GM18511 (cell line): ENCODE data around the gene SLC22A6.

Source experiments
- ATAC-seq: cut with Tn5 transposase; IDR thresholded peaks from one replicate; pipeline ENCODE4 v1.9.1; 2021; ENCODE audit warnings: mild to moderate bottlenecking, moderate library complexity; ENCODE audit not compliant: unreplicated experiment

The SLC22A6 gene

GRCh38 chr11:62933750-62934495 lies 50.8 kb downstream of the SLC22A6 start:
- ATAC-seq, result no peak

GRCh38 chr11:62933285-62933684 lies 51.5 kb downstream of the SLC22A6 start:
- no peak for ATAC-seq

GRCh38 chr11:62931499-62932278 lies 53.1 kb downstream of the SLC22A6 start:
- ATAC-seq, result no peak

DNA sequence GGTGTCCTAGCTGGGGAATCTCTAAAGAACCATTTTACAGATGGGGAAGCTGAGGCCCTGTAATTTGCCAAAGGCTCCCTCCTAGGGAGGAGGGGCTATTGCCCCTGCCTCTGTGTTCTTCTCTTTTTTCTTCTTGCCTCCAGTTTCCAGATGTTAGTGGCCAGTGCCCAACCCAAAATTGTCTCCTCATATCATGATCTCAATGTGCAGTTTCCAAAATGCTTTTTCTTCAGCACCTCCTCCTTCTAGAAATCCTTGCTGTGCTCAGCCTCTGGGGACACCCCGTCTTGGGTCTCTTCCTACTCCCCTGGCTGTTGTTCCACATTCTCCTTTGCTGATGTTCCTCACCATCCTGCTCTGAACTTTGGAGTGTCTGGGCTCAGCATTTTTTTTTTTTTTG lies 54.1 kb downstream of the SLC22A6 start:
- no peak for ATAC-seq

DNA sequence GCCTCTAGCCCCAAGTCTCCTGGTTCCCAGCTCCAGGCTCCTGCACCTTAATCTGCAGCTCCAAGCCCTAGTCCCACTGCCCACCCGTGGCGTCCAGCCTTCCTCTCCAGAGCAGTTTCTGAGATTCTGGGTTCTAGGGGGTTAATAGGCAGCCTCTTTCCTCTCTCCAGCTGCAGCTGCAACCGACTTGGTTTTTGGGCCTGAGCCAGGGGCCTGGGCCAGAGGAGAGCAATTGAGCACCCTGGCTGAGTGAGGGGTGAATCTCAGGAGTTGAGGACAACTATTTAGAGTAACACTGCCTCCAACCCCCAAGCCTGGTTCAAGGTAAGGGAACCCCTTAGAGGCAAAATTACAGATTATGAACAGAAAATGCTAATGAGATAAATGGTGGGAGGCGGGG lies 54.6 kb downstream of the SLC22A6 start:
- ATAC-seq, result no peak

DNA sequence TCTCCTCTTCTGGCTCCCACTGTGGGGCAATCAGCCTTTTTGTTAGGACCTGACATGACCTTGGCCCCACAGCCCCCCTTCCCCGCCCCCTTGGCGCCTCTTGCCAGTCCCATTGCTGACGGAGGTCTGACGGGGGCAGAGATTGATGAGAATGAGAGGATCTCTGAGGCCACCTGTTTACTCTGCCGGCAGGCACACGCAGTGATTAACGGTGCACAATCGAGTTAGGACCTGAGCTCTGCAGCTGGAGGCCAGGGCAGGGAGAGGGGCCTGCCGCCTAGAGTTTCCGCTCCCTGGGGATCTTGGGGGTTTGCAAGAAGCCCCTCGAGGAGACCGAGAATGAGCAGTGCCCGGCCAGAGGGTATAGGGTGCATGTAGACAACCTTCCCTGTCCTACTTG lies 56.8 kb downstream of the SLC22A6 start:
- no peak for ATAC-seq

DNA sequence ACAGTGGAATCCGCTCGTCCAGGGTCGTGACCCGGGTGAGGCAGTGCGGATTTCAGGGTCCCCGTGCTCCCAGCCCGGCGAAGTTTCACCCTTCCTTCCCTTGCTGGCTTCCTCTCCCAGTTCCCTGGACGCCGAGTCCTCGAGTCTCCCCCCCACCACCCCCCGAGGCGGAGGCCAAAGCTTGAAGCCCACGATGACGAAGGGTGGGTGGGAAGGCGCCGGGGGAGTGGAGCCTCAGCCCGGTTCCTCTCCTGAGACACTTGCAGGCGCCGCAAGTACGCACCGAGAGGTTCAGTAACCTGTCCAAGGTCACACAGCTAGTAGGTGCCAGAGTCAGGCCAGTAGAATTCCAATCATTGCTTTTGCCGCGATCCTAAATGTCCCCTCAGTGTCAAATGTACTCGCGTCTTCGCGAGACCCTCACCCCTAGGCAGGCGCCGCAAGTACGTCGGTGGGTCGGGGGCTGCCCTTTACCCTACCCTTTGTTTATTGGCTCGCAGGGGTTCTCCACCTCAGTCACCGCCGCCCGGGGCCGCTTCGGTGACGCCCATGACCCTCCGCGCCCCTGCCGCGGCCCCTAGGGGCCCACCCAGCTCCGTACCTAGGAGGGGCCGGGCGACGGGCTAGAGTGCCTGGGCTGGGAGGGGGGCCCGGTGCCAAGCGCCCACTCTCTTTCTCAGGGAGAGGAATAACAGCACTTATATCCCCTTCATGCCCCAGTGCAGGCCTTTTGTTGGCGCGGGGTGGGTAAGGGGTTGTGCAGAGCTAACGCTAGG lies 57.9 kb downstream of the SLC22A6 start:
- ATAC-seq, result no peak
